ENCODE measurements around the gene ABCF2.

Gene ABCF2

GRCh38 chr7:151235091-151235787, 8.2 kb upstream of the ABCF2 start:
- FAIRE-seq (no peak), DNase-seq (ENCODE audit: insufficient read length, low spot score) (no peak)
- TF ChIP-seq CTCF (IDR thresholded peaks at IDR 0.05; ENCODE audit: insufficient read depth, missing control alignments), result no peak

GRCh38 chr7:151233804-151234203, 6.8 kb upstream of the ABCF2 start:
- no peak for FAIRE-seq
- TF ChIP-seq CTCF (IDR thresholded peaks at IDR 0.05; ENCODE audit: insufficient read depth, missing control alignments), result no peak
- no peak for DNase-seq (ENCODE audit: insufficient read length, low spot score)

- no peak for DNase-seq (ENCODE audit: insufficient read length, low spot score)
- FAIRE-seq, result no peak
- TF ChIP-seq CTCF (IDR thresholded peaks at IDR 0.05; ENCODE audit: insufficient read depth, missing control alignments), result no peak
Observed at GRCh38 chr7:151232917-151233701, 6.1 kb upstream of the ABCF2 start.

GRCh38 chr7:151232091-151232916, 5.3 kb upstream of the ABCF2 start, which contains the start of gene CHPF2:
TSS of gene CHPF2 (plus strand) at chr7:151232483. CDS start at chr7:151234012, 1,529 bp downstream.
- DNase-seq (ENCODE audit: insufficient read length, low spot score), result peak; percentile 96
- no peak for TF ChIP-seq CTCF (IDR thresholded peaks at IDR 0.05; ENCODE audit: insufficient read depth, missing control alignments)
- no peak for FAIRE-seq

- DNase-seq (ENCODE audit: insufficient read length, low spot score) (no peak), FAIRE-seq (no peak)
- no peak for TF ChIP-seq CTCF (IDR thresholded peaks at IDR 0.05; ENCODE audit: insufficient read depth, missing control alignments)
Observed at GRCh38 chr7:151231080-151231479, 4.1 kb upstream of the ABCF2 start.

GRCh38 chr7:151229249-151229648, 2.2 kb upstream of the ABCF2 start:
- DNase-seq (ENCODE audit: insufficient read length, low spot score), result no peak
- no peak for TF ChIP-seq CTCF (IDR thresholded peaks at IDR 0.05; ENCODE audit: insufficient read depth, missing control alignments)
- no peak for FAIRE-seq
